DLD1 (cell line): ENCODE results near the gene SH2D4B.
"Not testable (repeated sequence)": the region's sequence is repeated elsewhere in the genome, so short reads cannot be mapped to it uniquely, and the experiment has no call there.

ENCODE experiments used
- in situ Hi-C: cut with HindIII; loops from 2 replicates; pipeline ENCODE4 v1.10.0; 2017; ENCODE audit warnings: low sequenced_read_pairs

SH2D4B gene

GRCh38 chr10:80540981-80541750 is 3.5 kb downstream of the SH2D4B start:
- in situ Hi-C loops, result no loop called here

- in situ Hi-C loops, result no loop called here
These were observed 4.4 kb downstream of the SH2D4B start for GRCh38 chr10:80542053-80542452.

DNA sequence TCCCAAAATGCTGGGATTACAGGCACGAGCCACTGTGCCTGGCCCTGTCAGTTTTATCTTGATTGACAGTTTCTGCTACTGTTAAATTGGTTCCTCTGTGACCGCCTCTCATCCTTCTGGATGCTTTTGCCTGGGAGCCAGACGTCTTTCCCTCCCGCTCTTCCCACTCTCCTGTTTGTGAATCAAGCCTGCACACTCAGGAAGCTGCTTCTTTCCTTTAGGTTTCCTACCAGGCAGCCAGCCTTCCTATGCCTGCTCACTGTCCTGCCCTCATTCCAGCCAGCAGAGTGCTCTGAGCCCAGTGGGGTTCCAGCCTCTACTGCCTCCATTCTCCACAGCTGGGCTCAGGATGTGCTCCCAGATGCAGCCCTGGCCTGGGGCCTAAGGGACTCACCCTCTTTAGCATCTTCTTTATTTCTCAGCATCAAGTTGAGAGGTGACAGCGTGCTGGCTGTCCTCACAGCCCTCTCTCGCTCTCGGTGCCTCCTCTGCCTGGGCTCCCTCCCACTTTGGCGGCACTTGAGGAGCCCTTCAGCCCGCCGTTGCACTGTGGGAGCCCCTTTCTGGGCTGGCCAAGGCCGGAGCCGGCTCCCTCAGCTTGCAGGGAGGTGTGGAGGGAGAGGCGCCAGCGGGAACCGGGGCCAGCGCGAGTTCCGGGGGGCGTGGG is 5.1 kb downstream of the SH2D4B start:
- in situ Hi-C loops, result no loop called here

DNA sequence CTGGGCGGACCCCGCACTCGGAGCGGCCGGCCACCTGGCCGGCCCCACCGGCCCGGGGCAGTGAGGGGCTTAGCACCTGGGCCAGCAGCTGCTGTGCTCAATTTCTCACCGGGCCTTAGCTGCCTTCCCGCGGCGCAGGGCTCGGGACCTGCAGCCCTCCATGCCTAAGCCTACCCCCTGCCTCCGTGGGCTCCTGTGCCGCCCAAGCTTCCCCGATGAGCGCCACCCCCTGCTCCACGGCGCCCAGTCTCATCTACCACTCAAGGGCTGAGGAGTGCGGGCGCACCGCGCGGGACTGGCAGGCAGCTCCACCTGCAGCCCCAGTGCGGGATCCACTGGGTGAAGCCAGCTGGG is 5.6 kb downstream of the SH2D4B start:
- in situ Hi-C loops, result not testable (repeated sequence)

GRCh38 chr10:80544316-80544953 is 6.7 kb downstream of the SH2D4B start:
- in situ Hi-C loops, result no loop called here

DNA sequence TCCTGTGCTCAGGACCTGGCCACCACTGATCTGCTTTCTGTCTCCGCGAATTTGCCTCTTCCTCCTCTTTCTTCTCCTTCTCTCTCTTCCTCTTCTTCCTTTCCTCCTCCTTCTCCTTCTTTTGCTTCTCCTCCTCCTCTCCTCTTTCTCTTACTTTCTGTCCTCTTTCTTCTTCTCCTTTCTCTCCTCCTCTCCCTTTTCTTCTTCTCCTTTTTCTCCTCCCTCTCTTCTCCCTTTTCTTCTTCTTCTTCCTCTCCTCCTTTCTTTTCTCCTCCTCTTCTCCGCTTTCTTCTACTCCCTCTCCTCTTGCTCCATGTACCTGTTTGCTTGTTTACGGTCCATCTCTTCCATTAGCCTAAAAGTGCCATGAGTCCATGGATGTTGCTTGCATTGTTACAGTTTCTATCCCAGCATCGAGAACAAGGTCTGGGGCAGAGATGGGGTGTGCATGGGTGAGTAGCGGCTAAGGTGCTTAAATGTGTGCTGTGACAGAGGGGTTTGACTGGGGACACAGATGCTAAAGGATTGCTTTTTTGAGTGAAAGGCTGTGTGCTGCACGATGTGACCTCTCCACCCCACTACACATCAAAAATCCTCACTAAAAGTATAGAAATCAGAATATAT is 7.7 kb downstream of the SH2D4B start:
- in situ Hi-C loops, result no loop called here

GRCh38 chr10:80552151-80552646 is 14.5 kb downstream of the SH2D4B start:
- in situ Hi-C loops, result no loop called here

DNA sequence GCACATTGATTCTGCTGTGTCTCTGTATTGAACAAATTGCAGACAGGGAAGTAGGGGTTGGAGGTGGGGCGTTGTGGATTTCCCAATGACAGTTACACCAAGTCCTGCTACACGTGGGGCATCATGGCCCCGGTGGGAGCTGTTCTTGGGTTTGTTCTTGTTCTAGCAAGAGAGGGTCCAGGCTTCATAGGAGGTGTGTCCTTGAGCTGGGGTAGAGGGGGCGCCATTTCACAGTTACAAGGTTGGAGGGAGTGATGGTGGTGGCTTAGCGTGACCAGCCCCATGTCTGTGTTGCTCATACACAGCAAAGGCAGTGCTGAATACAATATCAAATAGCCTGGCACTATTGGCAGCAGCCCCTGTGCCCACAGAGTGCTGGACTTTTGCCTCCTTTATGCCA is 15.7 kb downstream of the SH2D4B start:
- in situ Hi-C loops, result no loop called here

GRCh38 chr10:80554050-80554449 is 16.3 kb downstream of the SH2D4B start:
- in situ Hi-C loops, result no loop called here

- in situ Hi-C loops, result no loop called here
These were observed 17.7 kb downstream of the SH2D4B start for GRCh38 chr10:80555415-80555814.

- in situ Hi-C loops, result no loop called here
These were observed 24.2 kb downstream of the SH2D4B start for GRCh38 chr10:80561950-80562349.

DNA sequence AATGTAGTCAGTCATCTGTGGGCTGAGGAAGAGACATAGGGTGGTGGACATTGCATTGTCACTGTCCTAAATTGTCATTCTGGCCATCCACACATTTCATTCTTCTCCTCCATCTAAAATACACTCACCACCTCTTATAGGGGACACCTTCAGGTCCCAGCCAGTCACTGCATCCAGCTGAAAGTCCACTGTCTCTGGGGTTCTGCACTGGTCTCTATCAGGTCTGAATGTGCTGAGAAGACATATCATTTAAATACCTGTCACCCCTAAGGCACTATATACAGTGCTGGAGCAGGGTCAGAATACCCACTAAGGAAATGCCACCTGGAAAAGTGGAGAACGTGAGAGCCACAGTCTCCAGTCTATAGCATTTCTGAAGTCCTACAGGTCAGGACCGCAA is 29.6 kb downstream of the SH2D4B start:
- in situ Hi-C loops, result no loop called here

- in situ Hi-C loops, result no loop called here
These were observed 31.6 kb downstream of the SH2D4B start for GRCh38 chr10:80569131-80569895.

GRCh38 chr10:80571352-80571751 is 33.6 kb downstream of the SH2D4B start:
- in situ Hi-C loops, result no loop called here

DNA sequence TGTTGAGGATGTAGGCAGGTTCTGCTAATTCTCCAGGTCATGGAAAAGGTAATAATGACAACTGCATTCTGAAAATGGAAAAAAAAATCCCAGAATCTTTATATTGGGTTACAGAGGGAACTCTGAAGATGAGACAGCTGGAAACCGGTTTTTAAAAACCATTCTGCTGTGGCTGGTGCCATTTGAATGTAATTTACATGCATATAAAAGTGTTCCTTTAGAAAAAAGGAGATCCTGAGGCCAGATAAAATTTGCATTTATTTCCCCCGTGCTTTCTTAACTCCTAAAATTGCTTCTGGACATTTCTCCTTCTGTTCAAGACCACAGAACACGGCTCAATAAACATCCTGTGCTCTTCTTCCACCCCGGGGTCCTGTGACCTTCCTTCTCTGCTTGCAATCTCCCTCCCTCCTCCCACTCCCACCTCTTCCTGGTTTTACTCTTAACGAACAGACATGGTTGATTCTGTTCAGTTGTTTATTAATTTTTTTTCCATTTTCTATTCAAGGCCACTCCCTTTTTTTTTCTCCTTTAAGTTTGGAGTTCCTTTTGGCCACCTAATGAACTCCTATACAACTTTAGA is 41.6 kb downstream of the SH2D4B start:
- in situ Hi-C loops, result no loop called here

DNA sequence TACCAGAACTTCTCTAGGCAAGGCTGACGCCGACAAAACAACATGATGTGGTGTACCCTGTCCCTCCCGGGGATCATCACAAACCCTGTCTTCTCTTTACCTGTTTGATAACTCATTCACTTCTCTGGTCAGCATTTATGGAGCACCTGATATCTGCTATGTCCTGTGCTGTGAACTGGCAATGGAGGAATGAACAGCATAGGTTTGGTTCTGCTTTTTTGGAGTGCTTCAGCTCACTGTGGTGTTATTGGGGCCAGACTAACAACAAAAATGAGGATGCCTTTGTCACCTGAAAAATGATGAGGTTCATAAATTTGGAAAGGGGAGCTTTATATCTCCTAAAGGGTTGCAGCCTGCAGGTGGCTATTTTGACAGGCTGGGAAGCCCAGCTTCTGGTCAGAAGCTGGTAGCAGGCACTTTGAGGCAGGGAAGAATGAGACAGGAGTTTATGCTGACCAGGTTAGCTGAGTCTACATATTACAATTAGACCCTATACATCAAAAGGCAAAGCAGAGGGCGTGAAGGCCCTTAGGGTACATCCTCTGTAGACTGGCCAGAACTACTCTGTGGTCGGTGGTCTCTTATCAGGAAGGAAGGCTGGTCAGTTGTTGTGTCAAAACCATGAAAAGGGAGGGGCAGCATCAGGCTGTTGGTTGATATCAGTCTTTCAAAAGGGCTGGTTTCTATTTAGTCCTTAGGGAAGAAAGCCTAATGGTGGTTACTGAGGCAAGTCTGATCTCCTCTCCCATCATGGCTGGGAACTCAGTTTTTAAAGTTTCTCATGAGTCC is 42.3 kb downstream of the SH2D4B start:
- in situ Hi-C loops, result no loop called here

GRCh38 chr10:80580638-80581468 is 43.2 kb downstream of the SH2D4B start:
- in situ Hi-C loops, result no loop called here

- in situ Hi-C loops, result no loop called here
These were observed 43.8 kb downstream of the SH2D4B start for GRCh38 chr10:80581469-80581835.
